ENCODE data around the gene TMEM266.

- TF ChIP-seq CTCF (IDR thresholded peaks at IDR 0.05; ENCODE audit: poor library complexity) = no peak
- no peak for TF ChIP-seq EZH2 (IDR thresholded peaks at IDR 0.05; ENCODE audit: borderline replicate concordance)
- TF ChIP-seq EZH2phosphoT487 (IDR thresholded peaks at IDR 0.05; ENCODE audit: low read depth, severe bottlenecking, unreplicated experiment) = no peak
Observed at GRCh38 chr15:76198456-76199105, 138.8 kb downstream of the TMEM266 start.

Measured in hepatocyte (in vitro differentiated cells).